WTC11 (cell line): ENCODE measurements around the gene ATXN1L. TPM values are rescaled to one million over a fixed set of nuclear protein-coding genes. Genes with fewer than 3 reads are reported as not detected.

Experiments
- ATAC-seq: fragments of 200-7000 bp; cut with Tn5 transposase; 2 replicates; pipeline ENCODE4 v1.10.0; 2021; ENCODE audit warnings: mild to moderate bottlenecking, moderate library complexity
- CTCF ChIA-PET: fragments of 300-600 bp; sonication (Branson Sonifier 250); formaldehyde crosslinking; loops from one replicate; lab custom pipeline; 2021; ENCODE audit warnings: antibody characterized with exemption; lab: Charles Lee
- POLR2A ChIA-PET: fragments of 350-600 bp; sonication (Branson Sonifier 250); formaldehyde crosslinking; loops from one replicate; lab custom pipeline; 2021; ENCODE audit warnings: antibody characterized with exemption; lab: Charles Lee
- DNase-seq: peaks from one replicate; pipeline ENCODE4 v3.0.0; 2021; ENCODE audit warnings: low spot score
- H3K27ac Mint-ChIP-seq: 2 replicates; pipeline ENCODE4 v1.8.0; 2021; ENCODE audit warnings: mixed read lengths
- H3K27me3 Mint-ChIP-seq: 2 replicates; pipeline ENCODE4 v1.8.0; 2021; ENCODE audit warnings: low read depth, mild to moderate bottlenecking, moderate library complexity, mixed read lengths
- H3K36me3 Mint-ChIP-seq: 2 replicates; pipeline ENCODE4 v1.8.0; 2021; ENCODE audit warnings: mixed read lengths
- H3K4me1 Mint-ChIP-seq: 2 replicates; pipeline ENCODE4 v1.8.0; 2022; ENCODE audit warnings: mixed read lengths
- H3K4me3 Mint-ChIP-seq: 2 replicates; pipeline ENCODE4 v1.8.0; 2021; ENCODE audit warnings: mild to moderate bottlenecking, moderate library complexity, mixed read lengths
- H3K9me3 Mint-ChIP-seq: 2 replicates; pipeline ENCODE4 v1.8.0; 2021; ENCODE audit warnings: mixed read lengths
- ATF1 ChIP-seq: sonication (generic); formaldehyde crosslinking; IDR thresholded peaks from 2 replicates; pipeline ENCODE4 v1.8.1; 2023; ENCODE audit warnings: mild to moderate bottlenecking, moderate library complexity, missing genetic modification reagents
- CDX4 ChIP-seq: fragments of 250-450 bp; sonication (Bioruptor Pico); IDR thresholded peaks from 2 replicates; pipeline ENCODE4 v1.9.0; 2021; ENCODE audit warnings: moderate library complexity, mild to moderate bottlenecking, inconsistent platforms, borderline replicate concordance
- CREB1 ChIP-seq: sonication (generic); formaldehyde crosslinking; IDR thresholded peaks from 2 replicates; pipeline ENCODE4 v1.8.0; 2023; ENCODE audit warnings: mild to moderate bottlenecking, missing genetic modification reagents
- CREM ChIP-seq: sonication (generic); formaldehyde crosslinking; IDR thresholded peaks from 2 replicates; pipeline ENCODE4 v1.8.1; 2022; ENCODE audit warnings: mild to moderate bottlenecking, missing genetic modification reagents, moderate library complexity
- CTCF ChIP-seq: fragments of 200-600 bp; IDR thresholded peaks from 2 replicates; pipeline ENCODE4 v1.8.0; 2022; ENCODE audit warnings: antibody characterized with exemption
- E2F5 ChIP-seq: sonication (generic); formaldehyde crosslinking; IDR thresholded peaks from 2 replicates; pipeline ENCODE4 v1.8.1; 2022; ENCODE audit warnings: mild to moderate bottlenecking, moderate library complexity, missing genetic modification reagents
- FOXP1 ChIP-seq: sonication (generic); formaldehyde crosslinking; IDR thresholded peaks from 2 replicates; pipeline ENCODE4 v1.8.0; 2022; ENCODE audit warnings: missing genetic modification reagents, mild to moderate bottlenecking, moderate library complexity, borderline replicate concordance
- FOXP4 ChIP-seq: sonication (generic); formaldehyde crosslinking; IDR thresholded peaks from 2 replicates; pipeline ENCODE4 v1.8.0; 2022; ENCODE audit warnings: mild to moderate bottlenecking, missing genetic modification reagents
- GTF2I ChIP-seq: fragments of 250-450 bp; sonication (Bioruptor Pico); conservative IDR thresholded peaks from 2 replicates; pipeline ENCODE4 v1.4.0; 2021; ENCODE audit warnings: mild to moderate bottlenecking
- IRF1 ChIP-seq: sonication (generic); formaldehyde crosslinking; IDR thresholded peaks from 2 replicates; pipeline ENCODE4 v1.8.0; 2023; ENCODE audit warnings: missing genetic modification reagents
- KAT7 ChIP-seq: sonication (generic); formaldehyde crosslinking; IDR thresholded peaks from 2 replicates; pipeline ENCODE4 v1.8.1; 2023; ENCODE audit warnings: missing genetic modification reagents, mild to moderate bottlenecking, borderline replicate concordance
- MAX ChIP-seq: sonication (generic); formaldehyde crosslinking; IDR thresholded peaks from 2 replicates; pipeline ENCODE4 v1.8.0; 2022; ENCODE audit warnings: mild to moderate bottlenecking, missing genetic modification reagents
- MYBL2 ChIP-seq: sonication (generic); formaldehyde crosslinking; IDR thresholded peaks from 2 replicates; pipeline ENCODE4 v1.8.1; 2023; ENCODE audit warnings: mild to moderate bottlenecking, moderate library complexity, missing genetic modification reagents
- NFATC4 ChIP-seq: fragments of 250-450 bp; sonication (Bioruptor Pico); IDR thresholded peaks from 2 replicates; pipeline ENCODE4 v1.9.0; 2021; ENCODE audit warnings: mild to moderate bottlenecking
- SMAD4 ChIP-seq: sonication (generic); formaldehyde crosslinking; IDR thresholded peaks from 2 replicates; pipeline ENCODE4 v1.8.0; 2022; ENCODE audit warnings: mild to moderate bottlenecking, missing genetic modification reagents
- SP1 ChIP-seq: sonication (generic); formaldehyde crosslinking; conservative IDR thresholded peaks from 2 replicates; pipeline ENCODE4 v1.8.1; 2022; ENCODE audit warnings: missing genetic modification reagents
- ZBTB21 ChIP-seq: sonication (generic); formaldehyde crosslinking; IDR thresholded peaks from 2 replicates; pipeline ENCODE4 v1.8.1; 2023; ENCODE audit warnings: mild to moderate bottlenecking, missing genetic modification reagents, borderline replicate concordance
- ZNF121 ChIP-seq: sonication (generic); formaldehyde crosslinking; IDR thresholded peaks from 2 replicates; pipeline ENCODE4 v1.8.0; 2023; ENCODE audit warnings: missing genetic modification reagents
- ZNF138 ChIP-seq: sonication (generic); formaldehyde crosslinking; conservative IDR thresholded peaks from 2 replicates; pipeline ENCODE4 v1.8.1; 2022; ENCODE audit warnings: mild to moderate bottlenecking, moderate library complexity, missing genetic modification reagents
- ZNF219 ChIP-seq: sonication (generic); formaldehyde crosslinking; IDR thresholded peaks from 2 replicates; pipeline ENCODE4 v1.8.0; 2023; ENCODE audit warnings: missing genetic modification reagents, mild to moderate bottlenecking, borderline replicate concordance
- ZNF532 ChIP-seq: fragments of 250-450 bp; sonication (Bioruptor Pico); IDR thresholded peaks from 2 replicates; pipeline ENCODE4 v1.9.0; 2021; ENCODE audit warnings: mild to moderate bottlenecking, borderline replicate concordance
- ZNF671 ChIP-seq: fragments of 250-450 bp; sonication (Bioruptor Pico); IDR thresholded peaks from 2 replicates; pipeline ENCODE4 v1.8.0; 2021; ENCODE audit warnings: mild to moderate bottlenecking
- total RNA-seq: library from RNA; stranded (reverse); gene quantifications from 3 replicates; pipeline ENCODE4 v1.2.3, GENCODE V29; 2021

ATXN1L gene
- total RNA-seq, 1 experiment from 2014 or later: 23.2 TPM

GRCh38 chr16:71878911-71879310, 33.1 kb downstream of the ATXN1L start:
- ATAC-seq: no peak
- TF ChIP-seq ZNF121 (CRISPR knock-in tag) (no peak), ZNF532 (CRISPR knock-in tag) (no peak), CDX4 (no peak), ATF1 (CRISPR knock-in tag) (no peak), FOXP1 (CRISPR knock-in tag) (no peak), IRF1 (CRISPR knock-in tag) (no peak), ZNF219 (CRISPR knock-in tag) (no peak), CTCF (no peak), MYBL2 (CRISPR knock-in tag) (no peak), SMAD4 (CRISPR knock-in tag) (no peak), ZBTB21 (no peak), ZNF138 (CRISPR knock-in tag) (no peak), NFATC4 (CRISPR knock-in tag) (no peak), ZNF671 (CRISPR knock-in tag) (no peak), MAX (CRISPR knock-in tag) (no peak), CREM (CRISPR knock-in tag) (no peak), CREB1 (CRISPR knock-in tag) (no peak)
- Mint-ChIP-seq H3K27ac (no peak overlapping the region), H3K36me3 (peaks cover 37% of the 10 kb centered on the region), H3K4me3 (no peak overlapping the region), H3K9me3 (no peaks in the 10 kb centered on the region), H3K4me1 (peaks cover 30% of the 10 kb centered on the region), H3K27me3 (no peaks in the 10 kb centered on the region)
- ChIA-PET POLR2A (no interaction called here), CTCF (no interaction called here)
- no peak for DNase-seq

GRCh38 chr16:71880176-71880575, 34.4 kb downstream of the ATXN1L start:
- H3K36me3 Mint-ChIP-seq: peaks cover 33% of the 10 kb centered on the region
- H3K27me3 Mint-ChIP-seq: no peaks in the 10 kb centered on the region
- H3K4me3 Mint-ChIP-seq: no peak overlapping the region
- peaks cover 32% of the 10 kb centered on the region for H3K4me1 Mint-ChIP-seq
- CTCF ChIA-PET: no interaction called here
- no peak overlapping the region for H3K27ac Mint-ChIP-seq
- ATAC-seq (no peak), DNase-seq (no peak)
- POLR2A ChIA-PET: no interaction called here
- H3K9me3 Mint-ChIP-seq: no peaks in the 10 kb centered on the region
- TF ChIP-seq GTF2I (CRISPR knock-in tag) (no peak), CTCF (no peak), FOXP4 (CRISPR knock-in tag) (no peak), KAT7 (CRISPR knock-in tag) (no peak), E2F5 (CRISPR knock-in tag) (no peak), SP1 (CRISPR knock-in tag) (no peak)
